WTC11 (cell line): ENCODE data around the gene CYSRT1. TPM values are rescaled to one million over a fixed set of nuclear protein-coding genes. Genes with fewer than 3 reads are reported as not detected.

Source experiments
- ATAC-seq: fragments of 200-7000 bp; cut with Tn5 transposase; 2 replicates; pipeline ENCODE4 v1.10.0; 2021; ENCODE audit warnings: mild to moderate bottlenecking, moderate library complexity
- CTCF ChIA-PET: fragments of 300-600 bp; sonication (Branson Sonifier 250); formaldehyde crosslinking; loops from one replicate; lab custom pipeline; 2021; ENCODE audit warnings: antibody characterized with exemption; lab: Charles Lee
- POLR2A ChIA-PET: fragments of 350-600 bp; sonication (Branson Sonifier 250); formaldehyde crosslinking; loops from one replicate; lab custom pipeline; 2021; ENCODE audit warnings: antibody characterized with exemption; lab: Charles Lee
- DNase-seq: peaks from one replicate; pipeline ENCODE4 v3.0.0; 2021; ENCODE audit warnings: low spot score
- H3K27ac Mint-ChIP-seq: 2 replicates; pipeline ENCODE4 v1.8.0; 2021; ENCODE audit warnings: mixed read lengths
- H3K27me3 Mint-ChIP-seq: 2 replicates; pipeline ENCODE4 v1.8.0; 2021; ENCODE audit warnings: low read depth, mild to moderate bottlenecking, moderate library complexity, mixed read lengths
- H3K36me3 Mint-ChIP-seq: 2 replicates; pipeline ENCODE4 v1.8.0; 2021; ENCODE audit warnings: mixed read lengths
- H3K4me1 Mint-ChIP-seq: 2 replicates; pipeline ENCODE4 v1.8.0; 2022; ENCODE audit warnings: mixed read lengths
- H3K4me3 Mint-ChIP-seq: 2 replicates; pipeline ENCODE4 v1.8.0; 2021; ENCODE audit warnings: mild to moderate bottlenecking, moderate library complexity, mixed read lengths
- H3K9me3 Mint-ChIP-seq: 2 replicates; pipeline ENCODE4 v1.8.0; 2021; ENCODE audit warnings: mixed read lengths
- ARID4B ChIP-seq: sonication (generic); formaldehyde crosslinking; IDR thresholded peaks from 2 replicates; pipeline ENCODE4 v1.8.0; 2023; ENCODE audit warnings: missing genetic modification reagents, mild to moderate bottlenecking, borderline replicate concordance
- ATF2 ChIP-seq: sonication (generic); formaldehyde crosslinking; IDR thresholded peaks from 2 replicates; pipeline ENCODE4 v1.8.1; 2022; ENCODE audit warnings: low read depth, missing genetic modification reagents, borderline replicate concordance
- CREM ChIP-seq: sonication (generic); formaldehyde crosslinking; IDR thresholded peaks from 2 replicates; pipeline ENCODE4 v1.8.1; 2022; ENCODE audit warnings: mild to moderate bottlenecking, missing genetic modification reagents, moderate library complexity
- ESRRA ChIP-seq: sonication (generic); formaldehyde crosslinking; IDR thresholded peaks from 2 replicates; pipeline ENCODE4 v1.8.1; 2022; ENCODE audit warnings: mild to moderate bottlenecking, missing genetic modification reagents, borderline replicate concordance
- FOXP4 ChIP-seq: sonication (generic); formaldehyde crosslinking; IDR thresholded peaks from 2 replicates; pipeline ENCODE4 v1.8.0; 2022; ENCODE audit warnings: mild to moderate bottlenecking, missing genetic modification reagents
- HMGXB4 ChIP-seq: sonication (generic); formaldehyde crosslinking; IDR thresholded peaks from 2 replicates; pipeline ENCODE4 v1.8.1; 2023; ENCODE audit warnings: mild to moderate bottlenecking, moderate library complexity, missing genetic modification reagents
- KAT7 ChIP-seq: sonication (generic); formaldehyde crosslinking; IDR thresholded peaks from 2 replicates; pipeline ENCODE4 v1.8.1; 2023; ENCODE audit warnings: missing genetic modification reagents, mild to moderate bottlenecking, borderline replicate concordance
- MAX ChIP-seq: sonication (generic); formaldehyde crosslinking; IDR thresholded peaks from 2 replicates; pipeline ENCODE4 v1.8.0; 2022; ENCODE audit warnings: mild to moderate bottlenecking, missing genetic modification reagents
- NFYB ChIP-seq: sonication (generic); formaldehyde crosslinking; conservative IDR thresholded peaks from 2 replicates; pipeline ENCODE4 v1.8.0; 2022; ENCODE audit warnings: low read depth, missing genetic modification reagents
- PRRX2 ChIP-seq: fragments of 250-450 bp; sonication (Bioruptor Pico); IDR thresholded peaks from 2 replicates; pipeline ENCODE4 v1.8.0; 2021; ENCODE audit warnings: mild to moderate bottlenecking
- RELA ChIP-seq: sonication (generic); formaldehyde crosslinking; IDR thresholded peaks from 2 replicates; pipeline ENCODE4 v1.8.1; 2022; ENCODE audit warnings: missing genetic modification reagents, mild to moderate bottlenecking, borderline replicate concordance
- SP1 ChIP-seq: sonication (generic); formaldehyde crosslinking; conservative IDR thresholded peaks from 2 replicates; pipeline ENCODE4 v1.8.1; 2022; ENCODE audit warnings: missing genetic modification reagents
- TEAD1 ChIP-seq: sonication (generic); formaldehyde crosslinking; IDR thresholded peaks from 2 replicates; pipeline ENCODE4 v1.8.0; 2022; ENCODE audit warnings: mild to moderate bottlenecking, missing genetic modification reagents
- USF1 ChIP-seq: sonication (generic); formaldehyde crosslinking; IDR thresholded peaks from 2 replicates; pipeline ENCODE4 v1.8.0; 2022; ENCODE audit warnings: mild to moderate bottlenecking, missing genetic modification reagents
- ZNF219 ChIP-seq: sonication (generic); formaldehyde crosslinking; IDR thresholded peaks from 2 replicates; pipeline ENCODE4 v1.8.0; 2023; ENCODE audit warnings: missing genetic modification reagents, mild to moderate bottlenecking, borderline replicate concordance
- ZNF396 ChIP-seq: fragments of 250-450 bp; sonication (Bioruptor Pico); IDR thresholded peaks from 2 replicates; pipeline ENCODE4 v1.8.0; 2021; ENCODE audit warnings: mild to moderate bottlenecking, moderate library complexity, borderline replicate concordance
- ZNF423 ChIP-seq: fragments of 250-450 bp; sonication (Bioruptor Pico); IDR thresholded peaks from 2 replicates; pipeline ENCODE4 v2.1.2; 2022; ENCODE audit warnings: mild to moderate bottlenecking, moderate library complexity
- total RNA-seq: library from RNA; stranded (reverse); gene quantifications from 3 replicates; pipeline ENCODE4 v1.2.3, GENCODE V29; 2021

Gene CYSRT1
- total RNA-seq, 1 experiment from 2014 or later, result 3.5 TPM

GRCh38 chr9:137200311-137201204, 24.4 kb upstream of the CYSRT1 start, which contains the start of gene TPRN (continued):
- TF ChIP-seq RELA, result peak; percentile 41; the same call in 1 of the 2 replicates
- TF ChIP-seq USF1 (CRISPR knock-in tag), result peak; percentile 56; the same call in 1 of the 2 replicates
- TF ChIP-seq FOXP4 (CRISPR knock-in tag), result 0 out of 2 replicates have a peak, but pooled peaks have one; percentile 29
- TF ChIP-seq CREM (CRISPR knock-in tag), result peak; percentile 16; the same call in 1 of the 2 replicates
- TF ChIP-seq ZNF396 (CRISPR knock-in tag), result no peak
- peak; percentile 95 for TF ChIP-seq ESRRA (CRISPR knock-in tag)
- peak; percentile 91 for TF ChIP-seq SP1 (CRISPR knock-in tag)
- TF ChIP-seq PRRX2 (CRISPR knock-in tag), result no peak
- TF ChIP-seq HMGXB4 (CRISPR knock-in tag), result peak; percentile 76; the same call in 1 of the 2 replicates
- no peak for TF ChIP-seq ZNF219 (CRISPR knock-in tag)
- TF ChIP-seq KAT7 (CRISPR knock-in tag), result 0 out of 2 replicates have a peak, but pooled peaks have one; percentile 33
- TF ChIP-seq ZNF423 (CRISPR knock-in tag), result no peak
- peak; percentile 94 for TF ChIP-seq NFYB (CRISPR knock-in tag)
- no peak for TF ChIP-seq TEAD1 (CRISPR knock-in tag)

GRCh38 chr9:137201205-137201868, 23.6 kb upstream of the CYSRT1 start:
- DNase-seq (no peak), ATAC-seq (peak; percentile 0; the same call in 1 of the 2 replicates)
- ChIA-PET POLR2A (interaction anchor here (0.6 to 1.5 kb wide), 19 partner anchors 11 to 223 kb away, joined by 3 to 13 read pairs (median 5); partner anchors contain the start of genes ANAPC2, MAN1B1, NELFB and RNF208), CTCF (interaction anchor here (0.6 to 2.8 kb wide), 17 partner anchors 12 to 624 kb away, joined by 3 to 28 read pairs (median 5); partner anchors contain the start of genes AJM1, ANAPC2, CYSRT1 and ENTPD2)
- peak overlapping the region; percentile 81 for H3K4me3 Mint-ChIP-seq
- H3K36me3 Mint-ChIP-seq, result no peaks in the 10 kb centered on the region
- H3K27ac Mint-ChIP-seq, result peak overlapping the region; percentile 91
- H3K9me3 Mint-ChIP-seq, result no peaks in the 10 kb centered on the region
- peaks cover 34% of the 10 kb centered on the region for H3K4me1 Mint-ChIP-seq
- TF ChIP-seq ARID4B (CRISPR knock-in tag) (0 out of 2 replicates have a peak, but pooled peaks have one; percentile 53), MAX (0 out of 2 replicates have a peak, but pooled peaks have one; percentile 5), KAT7 (CRISPR knock-in tag) (0 out of 2 replicates have a peak, but pooled peaks have one; percentile 1), ATF2 (CRISPR knock-in tag) (no peak), USF1 (CRISPR knock-in tag) (no peak)
- H3K27me3 Mint-ChIP-seq, result no peaks in the 10 kb centered on the region
